Measurements from ENCODE around the gene FAM118A. TPM values are rescaled to one million over a fixed set of nuclear protein-coding genes. Genes with fewer than 3 reads are reported as not detected.
A peak's percentile ranks its signal among the peaks of the same experiment; 100 is the strongest.

The FAM118A gene
- total RNA-seq, 2 donors from 2014 or later = 60.8 to 215 TPM

- intact Hi-C loops (cut with DNase I) = no loop called here
- DNase-seq (ENCODE audit: low spot score) = peak; percentile 84
- no peak overlapping the region for H3K4me3 ChIP-seq
- H3K9me3 ChIP-seq = no peaks in the 10 kb centered on the region
- peaks cover 36% of the 10 kb centered on the region for H3K4me1 ChIP-seq (replicated peaks)
- no peaks in the 10 kb centered on the region for H3K27me3 ChIP-seq (replicated peaks; ENCODE audit: insufficient read depth)
- H3K36me3 ChIP-seq = peaks cover 0 to 5% of the 10 kb centered on the region in 2 donors
- 12% methylated on average over 5 of the region's 5 CpGs for WGBS
- H3K27ac ChIP-seq = peak overlapping the region; percentile 85 to 89
- TF ChIP-seq CTCF (IDR thresholded peaks at IDR 0.05) = no peak
- peak; percentile 86 for TF ChIP-seq POLR2AphosphoS5 (IDR thresholded peaks at IDR 0.05)
- TF ChIP-seq POLR2A (IDR thresholded peaks at IDR 0.05) = no peak
Measured at GRCh38 chr22:45334068-45334467, 24.3 kb downstream of the FAM118A start.

GRCh38 chr22:45334528-45334927 is 24.8 kb downstream of the FAM118A start:
- TF ChIP-seq POLR2AphosphoS5 (IDR thresholded peaks at IDR 0.05) (no peak), CTCF (IDR thresholded peaks at IDR 0.05) (no peak), POLR2A (IDR thresholded peaks at IDR 0.05) (no peak)
- Histone ChIP-seq H3K27ac (peak overlapping the region; percentile 85 to 89), H3K4me3 (no peak overlapping the region), H3K27me3 (replicated peaks; ENCODE audit: insufficient read depth) (no peaks in the 10 kb centered on the region), H3K9me3 (no peaks in the 10 kb centered on the region), H3K4me1 (replicated peaks) (peaks cover 36% of the 10 kb centered on the region), H3K36me3 (peaks cover 0 to 5% of the 10 kb centered on the region in 2 donors)
- 28% methylated on average over 9 of the region's 9 CpGs for WGBS
- intact Hi-C loops (cut with DNase I) = no loop called here
- peak; percentile 53 for DNase-seq (ENCODE audit: low spot score)

- Histone ChIP-seq H3K4me3 (no peak overlapping the region), H3K36me3 (peaks cover 0 to 5% of the 10 kb centered on the region in 2 donors), H3K4me1 (replicated peaks) (peaks cover 36% of the 10 kb centered on the region), H3K27ac (peak overlapping the region; percentile 85 to 89), H3K27me3 (replicated peaks; ENCODE audit: insufficient read depth) (no peaks in the 10 kb centered on the region), H3K9me3 (no peaks in the 10 kb centered on the region)
- intact Hi-C loops (cut with DNase I) = no loop called here
- TF ChIP-seq POLR2AphosphoS5 (IDR thresholded peaks at IDR 0.05) = peak; percentile 72
- peak in 2 of 4 experiments; percentile 39 to 56 for TF ChIP-seq CTCF (IDR thresholded peaks at IDR 0.05)
- no peak for TF ChIP-seq POLR2A (IDR thresholded peaks at IDR 0.05)
- WGBS = 25% methylated on average over 26 of the region's 26 CpGs
- peak; percentile 81 for DNase-seq (ENCODE audit: low spot score)
Measured at GRCh38 chr22:45335021-45335818, 25.5 kb downstream of the FAM118A start.

- no peak for DNase-seq (ENCODE audit: low spot score)
- intact Hi-C loops (cut with DNase I) = no loop called here
- TF ChIP-seq CTCF (IDR thresholded peaks at IDR 0.05) (no peak), POLR2AphosphoS5 (IDR thresholded peaks at IDR 0.05) (no peak), POLR2A (IDR thresholded peaks at IDR 0.05) (no peak)
- Histone ChIP-seq H3K27me3 (replicated peaks; ENCODE audit: insufficient read depth) (no peaks in the 10 kb centered on the region), H3K4me1 (replicated peaks) (peaks cover 36% of the 10 kb centered on the region), H3K9me3 (no peaks in the 10 kb centered on the region), H3K36me3 (peaks cover 0 to 5% of the 10 kb centered on the region in 2 donors), H3K27ac (peak overlapping the region; percentile 85 to 89), H3K4me3 (no peak overlapping the region)
- 52% methylated on average over 29 of the region's 29 CpGs for WGBS
Measured at GRCh38 chr22:45335854-45336522, 26.3 kb downstream of the FAM118A start.

Data from prostate gland (tissue), 2 donors.